Esophagus squamous epithelium (tissue), 4 donors: ENCODE results near the gene PRKRIP1.

Source experiments
- CTCF ChIP-seq, 6 experiments: fragments of 450-650 bp in 4 of 6; fragments of 200-600 bp in 2 of 6; sonication (generic) in 2 of 6; IDR thresholded peaks; one replicate each; pipeline ENCODE4 v1.5.1; 2016 to 2019; ENCODE audit warnings: antibody characterized with exemption in 6 of 6, mild to moderate bottlenecking in 4 of 6, moderate library complexity in 4 of 6
- POLR2A ChIP-seq, 4 donors: fragments of 450-650 bp; IDR thresholded peaks; one replicate each; pipeline ENCODE4 v1.6.1; 2017; ENCODE audit warnings: antibody characterized with exemption in 4 of 4, mild to moderate bottlenecking in 4 of 4, moderate library complexity in 3 of 4

- TF ChIP-seq CTCF (IDR thresholded peaks at IDR 0.05) (no peak), POLR2A (IDR thresholded peaks at IDR 0.05) (no peak)
These were observed 56.3 kb downstream of the PRKRIP1 start for GRCh38 chr7:102452451-102452850.
